Sigmoid colon (tissue), 3 donors: ENCODE measurements around the gene TESPA1.

Experiments used
- CTCF ChIP-seq, 4 experiments: fragments of 450-650 bp in 3 of 4; fragments of 200-600 bp in 1 of 4; IDR thresholded peaks; one replicate each; pipeline ENCODE4 v1.5.1; 2016 to 2019; ENCODE audit warnings: antibody characterized with exemption in 4 of 4, mild to moderate bottlenecking in 3 of 4, moderate library complexity in 2 of 4
- POLR2A ChIP-seq, 2 donors: fragments of 450-650 bp; IDR thresholded peaks; one replicate each; pipeline ENCODE4 v1.6.1; 2016; ENCODE audit warnings: antibody characterized with exemption in 2 of 2, mild to moderate bottlenecking in 2 of 2, moderate library complexity in 2 of 2

GRCh38 chr12:54935235-54935951 lies 49.2 kb downstream of the TESPA1 start:
- TF ChIP-seq CTCF (IDR thresholded peaks at IDR 0.05), result no peak
- TF ChIP-seq POLR2A (IDR thresholded peaks at IDR 0.05), result no peak
